Brain pericyte (primary cell): Measurements from ENCODE around the gene FNTB.

ENCODE experiments used
- DNase-seq: peaks from one replicate; pipeline ENCODE4 v3.0.0-alpha.2; 2012; ENCODE audit warnings: low read depth, low spot score

FNTB gene, protein sequence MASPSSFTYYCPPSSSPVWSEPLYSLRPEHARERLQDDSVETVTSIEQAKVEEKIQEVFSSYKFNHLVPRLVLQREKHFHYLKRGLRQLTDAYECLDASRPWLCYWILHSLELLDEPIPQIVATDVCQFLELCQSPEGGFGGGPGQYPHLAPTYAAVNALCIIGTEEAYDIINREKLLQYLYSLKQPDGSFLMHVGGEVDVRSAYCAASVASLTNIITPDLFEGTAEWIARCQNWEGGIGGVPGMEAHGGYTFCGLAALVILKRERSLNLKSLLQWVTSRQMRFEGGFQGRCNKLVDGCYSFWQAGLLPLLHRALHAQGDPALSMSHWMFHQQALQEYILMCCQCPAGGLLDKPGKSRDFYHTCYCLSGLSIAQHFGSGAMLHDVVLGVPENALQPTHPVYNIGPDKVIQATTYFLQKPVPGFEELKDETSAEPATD

GRCh38 chr14:64986648-64987437 lies at the start of gene FNTB:
Gene FNTB, plus strand, starts transcription at chr14:64986895. Its CDS starts 59 bp downstream, at chr14:64986954.
- DNase-seq, result peak; percentile 92

DNA sequence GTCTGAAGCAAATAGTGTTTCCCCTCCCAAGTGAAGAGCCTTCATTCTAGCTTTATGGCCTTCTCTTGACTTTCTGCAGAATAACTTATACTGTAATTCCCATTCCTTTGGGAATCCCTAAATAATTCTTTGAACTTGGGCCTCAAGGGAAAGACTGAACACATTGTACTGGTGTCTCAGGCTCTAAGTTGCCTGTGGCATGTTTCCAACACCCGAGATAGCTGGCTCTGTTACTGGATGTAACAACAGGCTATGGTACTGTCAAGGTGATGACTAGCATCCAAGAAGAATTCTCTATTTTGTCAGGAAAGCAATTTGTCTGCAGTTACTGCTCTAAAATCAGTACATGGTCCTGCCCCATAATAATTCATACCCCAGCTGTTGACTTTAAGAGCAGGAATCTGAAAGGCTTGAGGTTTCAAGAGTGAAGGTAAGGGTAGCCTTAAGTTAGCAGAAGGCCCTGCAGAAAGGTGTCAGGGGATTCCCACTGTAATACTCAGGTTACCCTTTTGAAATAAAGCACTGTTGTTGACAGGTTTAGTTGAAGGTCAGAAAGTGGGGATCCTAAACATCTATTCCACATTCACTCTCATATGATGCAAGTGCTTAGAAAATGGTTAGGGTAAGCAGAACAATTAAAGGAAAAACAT lies 49.4 kb upstream of the FNTB start:
- DNase-seq, result no peak

DNA sequence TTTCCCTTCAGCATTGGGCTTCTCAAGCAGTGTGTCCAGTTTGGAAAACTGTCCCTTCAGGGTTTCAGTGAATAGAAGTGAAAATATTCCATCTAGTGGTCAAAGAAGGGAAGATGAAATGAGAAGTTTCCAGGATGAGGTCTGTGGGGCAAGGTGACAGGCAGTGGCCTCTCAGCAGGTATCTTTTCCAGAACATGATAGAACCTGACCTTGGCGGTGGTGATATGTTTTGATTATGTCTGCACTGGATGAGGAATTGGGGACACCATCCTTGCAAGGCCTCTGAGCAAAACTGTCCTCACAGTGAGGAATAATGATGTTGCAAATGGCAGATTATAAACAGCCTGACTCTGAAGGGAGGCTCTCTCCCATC lies 48.9 kb upstream of the FNTB start:
- no peak for DNase-seq

GRCh38 chr14:64938972-64939816 lies 47.5 kb upstream of the FNTB start:
- no peak for DNase-seq

GRCh38 chr14:64939817-64940190 lies 46.9 kb upstream of the FNTB start:
- DNase-seq, result no peak

- no peak for DNase-seq
These were observed 46.3 kb upstream of the FNTB start for GRCh38 chr14:64940336-64940910.

DNA sequence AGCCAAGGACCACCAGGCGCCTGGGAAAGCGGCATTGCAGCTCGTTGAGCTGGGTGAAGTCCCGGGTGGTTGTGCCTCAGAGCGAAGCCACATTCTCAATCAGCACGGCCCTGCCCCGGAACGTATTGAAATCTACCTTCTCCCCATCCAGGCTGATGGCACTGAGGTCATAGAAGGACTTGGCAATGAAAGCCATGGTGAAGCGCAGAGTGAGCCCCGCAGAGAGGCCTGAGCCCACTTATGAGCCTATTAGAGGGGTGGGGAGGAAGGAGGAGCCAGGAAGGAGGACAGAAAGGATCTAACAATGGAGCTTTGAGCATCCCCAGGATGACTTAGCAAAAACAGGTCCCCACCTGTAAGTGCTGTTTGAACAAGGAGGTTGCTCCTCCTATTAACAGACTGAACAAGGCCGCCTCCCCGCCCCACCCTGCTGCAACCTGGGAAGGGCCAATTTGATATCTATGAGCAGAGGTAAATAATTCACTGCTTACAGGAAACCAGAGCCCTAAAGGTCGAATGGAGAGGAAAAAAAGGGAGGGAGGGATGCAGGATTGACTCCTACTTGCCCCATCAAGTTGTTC lies 44.1 kb upstream of the FNTB start, which contains the start of gene GPX2:
Gene GPX2, minus strand, starts transcription at position 215 of the 581 bp plus-strand sequence. Its CDS starts 19 bp downstream, at position 196.
- DNase-seq, result no peak

DNA sequence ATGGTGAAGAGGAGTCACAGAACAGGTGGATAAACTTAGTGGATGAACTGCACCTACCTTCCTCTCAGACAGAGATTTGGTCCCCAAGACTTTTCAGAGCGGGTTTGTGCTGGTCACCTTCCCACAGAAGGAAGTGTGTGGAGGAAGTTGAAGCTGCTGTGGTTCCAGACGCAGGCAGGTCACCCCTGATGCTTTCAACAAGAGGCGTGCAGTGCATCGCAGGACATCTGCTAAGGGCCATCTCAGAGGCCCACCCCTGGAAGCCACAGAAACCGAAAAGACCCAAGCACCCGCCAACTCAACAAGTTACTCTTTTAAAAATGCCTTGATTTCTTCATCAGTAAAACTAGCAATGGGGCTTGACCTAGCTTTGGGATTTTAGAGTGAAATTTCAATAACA lies 43.1 kb upstream of the FNTB start:
- DNase-seq, result no peak

DNA sequence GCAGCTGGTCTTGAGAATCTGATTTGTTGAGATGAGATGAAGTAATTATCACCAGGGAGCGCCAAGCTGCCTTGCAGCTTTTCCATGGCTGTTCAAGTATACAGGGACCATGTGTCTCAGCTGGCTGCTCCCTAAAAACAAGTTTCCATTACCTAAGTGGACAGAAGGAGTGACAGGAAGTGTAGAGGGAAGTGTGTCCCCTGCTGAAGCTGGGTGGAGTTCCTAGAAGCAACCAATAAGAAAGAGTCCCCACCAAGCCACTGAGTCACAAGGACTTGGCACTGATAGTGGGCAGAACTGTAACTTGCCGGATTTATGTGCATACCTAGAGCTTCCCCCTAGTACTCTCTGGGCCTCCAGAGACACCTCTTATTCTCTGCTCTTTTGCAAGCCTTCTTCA lies 42.7 kb upstream of the FNTB start:
- DNase-seq, result no peak

DNA sequence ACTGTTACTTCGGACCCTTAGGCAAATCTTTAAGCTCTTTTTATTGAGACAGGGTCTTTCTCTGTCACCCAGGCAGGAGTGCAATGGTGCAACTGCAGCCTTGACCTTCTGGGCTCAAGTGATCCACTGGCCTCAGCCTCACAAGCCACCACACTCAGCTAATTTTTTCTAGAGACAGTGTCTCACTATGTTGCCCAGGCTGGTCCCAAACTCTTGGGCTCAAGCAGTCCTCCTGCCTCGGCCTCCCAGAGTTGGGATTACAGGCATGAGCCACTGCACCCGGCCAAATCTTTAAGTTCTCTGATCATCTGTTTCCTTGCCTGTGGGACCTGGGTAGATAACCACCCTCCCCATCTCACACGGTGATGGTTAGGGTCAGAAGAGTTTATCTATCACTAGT lies 41.8 kb upstream of the FNTB start:
- no peak for DNase-seq

DNA sequence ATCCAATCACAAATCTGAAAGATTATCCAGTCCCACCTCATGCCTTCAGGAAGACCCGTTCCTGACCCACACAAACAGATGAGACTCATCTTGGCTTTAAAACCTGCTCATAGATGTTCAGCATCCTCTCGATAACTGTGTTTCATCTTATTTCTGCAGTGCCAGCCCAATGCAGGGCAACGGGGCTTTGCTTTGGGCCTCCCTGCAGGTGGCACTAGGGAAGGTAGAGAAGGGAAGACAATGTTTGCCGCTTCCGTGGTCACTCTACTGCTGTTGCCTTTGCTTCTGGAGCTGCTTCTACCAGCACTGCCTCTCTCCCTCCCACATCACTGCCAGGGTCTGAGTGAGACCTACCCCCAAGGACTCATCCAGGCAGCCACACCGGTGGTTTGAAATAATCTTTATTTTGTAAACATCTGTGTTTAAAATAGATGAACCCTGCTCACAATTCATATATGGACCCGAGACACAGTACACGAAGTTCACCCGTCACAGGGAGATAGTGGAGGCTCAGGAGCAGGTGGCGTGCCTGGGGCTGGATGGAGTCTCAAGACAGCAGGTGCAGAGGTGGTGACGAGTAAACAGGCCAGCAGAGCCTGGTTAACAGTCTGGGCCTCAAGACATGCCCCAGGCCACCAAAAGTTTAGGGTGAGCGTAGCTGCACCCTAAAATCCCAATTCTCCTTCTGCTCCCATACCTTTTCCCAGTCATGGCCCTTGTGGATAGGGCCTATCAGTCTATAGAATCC lies 41.1 kb upstream of the FNTB start:
- no peak for DNase-seq

GRCh38 chr14:64946310-64947045 lies 40.2 kb upstream of the FNTB start:
- DNase-seq, result no peak

- DNase-seq, result no peak
These were observed 38.7 kb upstream of the FNTB start for GRCh38 chr14:64947710-64948611.

DNA sequence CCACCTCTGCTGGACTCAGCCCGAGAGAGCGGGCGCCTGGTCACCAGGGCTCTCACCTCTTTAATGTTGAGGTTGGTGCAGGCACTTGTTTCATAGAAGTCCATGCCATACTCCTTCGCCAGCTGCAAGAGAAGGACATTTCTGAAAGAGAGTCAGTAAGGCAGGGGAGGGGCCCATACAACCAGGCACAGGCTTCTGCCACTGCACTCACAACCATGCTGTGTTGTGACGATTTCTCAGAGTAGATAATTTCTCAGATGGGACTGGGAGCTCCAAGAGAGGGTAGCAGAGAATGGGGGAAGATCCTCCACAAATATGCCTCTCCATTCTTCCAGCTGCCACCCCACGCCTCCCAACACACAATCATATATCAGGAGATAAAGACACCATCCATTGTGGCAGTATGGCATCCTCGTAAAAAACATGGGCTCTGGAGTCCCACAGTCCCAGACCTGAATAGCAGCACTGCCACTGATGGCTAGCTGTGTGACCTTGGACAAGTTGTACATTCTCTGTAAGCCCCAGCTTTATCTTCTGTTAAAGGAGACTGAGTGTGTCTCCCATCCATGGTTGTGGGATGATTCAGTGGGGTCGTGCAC lies 38.0 kb upstream of the FNTB start:
- no peak for DNase-seq

DNA sequence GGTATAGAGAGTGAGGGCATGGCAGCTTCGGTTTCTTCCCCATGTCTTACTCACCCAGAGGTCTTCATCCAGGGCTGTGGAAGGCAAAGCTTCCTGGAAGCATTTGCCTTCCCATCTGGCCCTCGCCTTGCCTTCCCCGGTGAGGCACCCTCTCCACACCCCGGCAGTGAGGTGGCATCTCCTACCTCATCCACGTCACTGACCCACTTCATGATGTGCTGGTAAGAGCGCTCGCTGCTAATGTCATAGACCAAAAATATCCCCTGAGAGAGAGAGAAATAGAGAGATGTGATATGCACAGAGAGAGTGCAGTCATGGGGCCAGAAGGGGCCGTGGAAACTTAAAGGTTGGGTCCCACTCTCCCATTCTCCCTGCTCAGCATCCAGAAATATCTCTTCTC lies 35.8 kb upstream of the FNTB start:
- DNase-seq, result no peak

- no peak for DNase-seq
These were observed 35.4 kb upstream of the FNTB start for GRCh38 chr14:64951291-64951690.

- no peak for DNase-seq
These were observed 35.0 kb upstream of the FNTB start for GRCh38 chr14:64951724-64952123.
